ENCODE data around the gene RELL1. TPM values are rescaled to one million over a fixed set of nuclear protein-coding genes. Genes with fewer than 3 reads are reported as not detected.

RELL1 gene
- total RNA-seq, 1 experiment from 2014 or later: 45.3 TPM

- TF ChIP-seq, protein P1, sequence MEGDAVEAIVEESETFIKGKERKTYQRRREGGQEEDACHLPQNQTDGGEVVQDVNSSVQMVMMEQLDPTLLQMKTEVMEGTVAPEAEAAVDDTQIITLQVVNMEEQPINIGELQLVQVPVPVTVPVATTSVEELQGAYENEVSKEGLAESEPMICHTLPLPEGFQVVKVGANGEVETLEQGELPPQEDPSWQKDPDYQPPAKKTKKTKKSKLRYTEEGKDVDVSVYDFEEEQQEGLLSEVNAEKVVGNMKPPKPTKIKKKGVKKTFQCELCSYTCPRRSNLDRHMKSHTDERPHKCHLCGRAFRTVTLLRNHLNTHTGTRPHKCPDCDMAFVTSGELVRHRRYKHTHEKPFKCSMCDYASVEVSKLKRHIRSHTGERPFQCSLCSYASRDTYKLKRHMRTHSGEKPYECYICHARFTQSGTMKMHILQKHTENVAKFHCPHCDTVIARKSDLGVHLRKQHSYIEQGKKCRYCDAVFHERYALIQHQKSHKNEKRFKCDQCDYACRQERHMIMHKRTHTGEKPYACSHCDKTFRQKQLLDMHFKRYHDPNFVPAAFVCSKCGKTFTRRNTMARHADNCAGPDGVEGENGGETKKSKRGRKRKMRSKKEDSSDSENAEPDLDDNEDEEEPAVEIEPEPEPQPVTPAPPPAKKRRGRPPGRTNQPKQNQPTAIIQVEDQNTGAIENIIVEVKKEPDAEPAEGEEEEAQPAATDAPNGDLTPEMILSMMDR (IDR thresholded peaks at IDR 0.05; ENCODE audit: insufficient read depth in 1 of 2, low read depth in 1 of 2, low read length in 1 of 2, severe bottlenecking in 1 of 2, unreplicated experiment in 1 of 2): no peak
- Mint-ChIP-seq H3K36me3 (ENCODE audit: insufficient read depth, unreplicated experiment) (peaks cover 27% of the 10 kb centered on the region), H3K27me3 (ENCODE audit: insufficient read depth, unreplicated experiment) (no peaks in the 10 kb centered on the region), H3K27ac (ENCODE audit: unreplicated experiment) (no peak overlapping the region), H3K9me3 (ENCODE audit: unreplicated experiment) (no peaks in the 10 kb centered on the region), H3K4me3 (ENCODE audit: unreplicated experiment) (no peak overlapping the region), H3K4me1 (ENCODE audit: low read depth, unreplicated experiment) (peaks cover 15% of the 10 kb centered on the region)
- no TSS peak for BruUV-seq (replicated peaks)
- ChIA-PET POLR2A (no interaction called here), CTCF (interaction anchor here (0.9 kb wide), 1 partner anchor 25 kb away, joined by 3 read pairs; no protein-coding TSS in a partner anchor)
- Histone ChIP-seq H3K36me3 (ENCODE audit: control insufficient read depth, insufficient read depth, low read length) (no peaks in the 10 kb centered on the region), H3K4me1 (peaks cover 9% of the 10 kb centered on the region; the same call in 1 of the 2 replicates), H3K4me3 (ENCODE audit: low read depth, low read length) (no peak overlapping the region), H3K27me3 (replicated peaks; ENCODE audit: control insufficient read depth, insufficient read depth, low read length) (no peaks in the 10 kb centered on the region), H3K9me3 (no peaks in the 10 kb centered on the region)
- no peak for DNase-seq
- intact Hi-C loops (cut with micrococcal nuclease; ENCODE audit: unreplicated experiment): no loop called here
Observed at GRCh38 chr4:37641352-37641751, 44.8 kb downstream of the RELL1 start.

- no peaks in the 10 kb centered on the region for H3K9me3 Mint-ChIP-seq (ENCODE audit: unreplicated experiment)
- no peaks in the 10 kb centered on the region for H3K27me3 Mint-ChIP-seq (ENCODE audit: insufficient read depth, unreplicated experiment)
- no peak for DNase-seq
- Histone ChIP-seq H3K4me3 (ENCODE audit: low read depth, low read length) (no peak overlapping the region), H3K36me3 (ENCODE audit: control insufficient read depth, insufficient read depth, low read length) (no peaks in the 10 kb centered on the region), H3K9me3 (no peaks in the 10 kb centered on the region), H3K4me1 (peaks cover 9% of the 10 kb centered on the region; the same call in 1 of the 2 replicates), H3K27me3 (replicated peaks; ENCODE audit: control insufficient read depth, insufficient read depth, low read length) (no peaks in the 10 kb centered on the region)
- H3K4me3 Mint-ChIP-seq (ENCODE audit: unreplicated experiment): no peak overlapping the region
- TF ChIP-seq, protein P1 (IDR thresholded peaks at IDR 0.05; ENCODE audit: insufficient read depth in 1 of 2, low read depth in 1 of 2, low read length in 1 of 2, severe bottlenecking in 1 of 2, unreplicated experiment in 1 of 2): no peak
- intact Hi-C loops (cut with micrococcal nuclease; ENCODE audit: unreplicated experiment): no loop called here
- ChIA-PET CTCF (no interaction called here), POLR2A (no interaction called here)
- no peak overlapping the region for H3K27ac Mint-ChIP-seq (ENCODE audit: unreplicated experiment)
- no TSS peak for BruUV-seq (replicated peaks)
- peaks cover 19% of the 10 kb centered on the region for H3K36me3 Mint-ChIP-seq (ENCODE audit: insufficient read depth, unreplicated experiment)
- peaks cover 6% of the 10 kb centered on the region for H3K4me1 Mint-ChIP-seq (ENCODE audit: low read depth, unreplicated experiment)
Observed at GRCh38 chr4:37639551-37640285, 46.5 kb downstream of the RELL1 start.

GRCh38 chr4:37635155-37635554 lies 51.0 kb downstream of the RELL1 start:
- Mint-ChIP-seq H3K27ac (ENCODE audit: unreplicated experiment) (no peak overlapping the region), H3K27me3 (ENCODE audit: insufficient read depth, unreplicated experiment) (no peaks in the 10 kb centered on the region), H3K4me3 (ENCODE audit: unreplicated experiment) (no peak overlapping the region), H3K4me1 (ENCODE audit: low read depth, unreplicated experiment) (no peaks in the 10 kb centered on the region), H3K9me3 (ENCODE audit: unreplicated experiment) (no peaks in the 10 kb centered on the region), H3K36me3 (ENCODE audit: insufficient read depth, unreplicated experiment) (peaks cover 40% of the 10 kb centered on the region)
- CTCF ChIA-PET: no interaction called here
- H3K9me3 ChIP-seq: no peaks in the 10 kb centered on the region
- intact Hi-C loops (cut with micrococcal nuclease; ENCODE audit: unreplicated experiment): no loop called here
- TF ChIP-seq, protein P1 (IDR thresholded peaks at IDR 0.05; ENCODE audit: insufficient read depth in 1 of 2, low read depth in 1 of 2, low read length in 1 of 2, severe bottlenecking in 1 of 2, unreplicated experiment in 1 of 2): no peak
- no peak for DNase-seq
- H3K27me3 ChIP-seq (replicated peaks; ENCODE audit: control insufficient read depth, insufficient read depth, low read length): no peaks in the 10 kb centered on the region
- no TSS peak for BruUV-seq (replicated peaks)
- H3K4me1 ChIP-seq: no peaks in the 10 kb centered on the region
- no peak overlapping the region for H3K4me3 ChIP-seq (ENCODE audit: low read depth, low read length)
- POLR2A ChIA-PET: no interaction called here
- peaks cover 2% of the 10 kb centered on the region for H3K36me3 ChIP-seq (ENCODE audit: control insufficient read depth, insufficient read depth, low read length)

Data from Caco-2 (cell line).